Activated CD8-positive, alpha-beta T cell treated with anti-CD3 and anti-CD28 coated beads for 36 hours (primary cell): Measurements from ENCODE around the gene TP63. TPM values are rescaled to one million over a fixed set of nuclear protein-coding genes. Genes with fewer than 3 reads are reported as not detected.

ENCODE experiments used
- ATAC-seq: fragments of 200-7000 bp; cut with Tn5 transposase; one replicate; pipeline ENCODE4 v1.10.0; 2021; ENCODE audit warnings: mild to moderate bottlenecking, moderate library complexity
- CTCF ChIA-PET: fragments of 350-600 bp; sonication (Branson Sonifier 250); formaldehyde crosslinking; loops from one replicate; lab custom pipeline; 2021; ENCODE audit warnings: antibody characterized with exemption; lab: Charles Lee
- POLR2A ChIA-PET: fragments of 350-600 bp; sonication (Branson Sonifier 250); formaldehyde crosslinking; loops from one replicate; lab custom pipeline; 2021; ENCODE audit warnings: antibody characterized with exemption; lab: Charles Lee
- DNase-seq: peaks from one replicate; pipeline ENCODE4 v3.0.0-alpha.2; 2020
- H3K27ac Mint-ChIP-seq: one replicate; pipeline ENCODE4 v1.8.0; 2021; ENCODE audit warnings: mild to moderate bottlenecking, mixed read lengths
- H3K27me3 Mint-ChIP-seq: one replicate; pipeline ENCODE4 v1.8.0; 2021; ENCODE audit warnings: mixed read lengths
- H3K36me3 Mint-ChIP-seq: one replicate; pipeline ENCODE4 v1.8.0; 2021; ENCODE audit warnings: low read depth, mixed read lengths
- H3K4me1 Mint-ChIP-seq: one replicate; pipeline ENCODE4 v1.8.0; 2021; ENCODE audit warnings: low read depth, mixed read lengths
- H3K4me3 Mint-ChIP-seq: one replicate; pipeline ENCODE4 v1.8.0; 2021; ENCODE audit warnings: mild to moderate bottlenecking, moderate library complexity, mixed read lengths
- H3K9me3 Mint-ChIP-seq: one replicate; pipeline ENCODE4 v1.8.0; 2021; ENCODE audit warnings: mixed read lengths
- intact Hi-C: fragments of 100-400 bp; cut with micrococcal nuclease; formaldehyde crosslinking; loops from one replicate; pipeline ENCODE4 v1.10.0; 2022
- total RNA-seq, 2 experiments: library from RNA; stranded (reverse); gene quantifications; one replicate each; pipeline ENCODE4 v1.2.3, GENCODE V29; 2021
- TF ChIP-seq, protein P1 (sequence below): fragments of 200-600 bp; IDR thresholded peaks from one replicate; pipeline ENCODE4 v1.8.0; 2022; ENCODE audit warnings: antibody characterized with exemption, mild to moderate bottlenecking

TP63 gene
- total RNA-seq, 2 experiments from 2014 or later, result 0.07 to 0.23 TPM

DNA sequence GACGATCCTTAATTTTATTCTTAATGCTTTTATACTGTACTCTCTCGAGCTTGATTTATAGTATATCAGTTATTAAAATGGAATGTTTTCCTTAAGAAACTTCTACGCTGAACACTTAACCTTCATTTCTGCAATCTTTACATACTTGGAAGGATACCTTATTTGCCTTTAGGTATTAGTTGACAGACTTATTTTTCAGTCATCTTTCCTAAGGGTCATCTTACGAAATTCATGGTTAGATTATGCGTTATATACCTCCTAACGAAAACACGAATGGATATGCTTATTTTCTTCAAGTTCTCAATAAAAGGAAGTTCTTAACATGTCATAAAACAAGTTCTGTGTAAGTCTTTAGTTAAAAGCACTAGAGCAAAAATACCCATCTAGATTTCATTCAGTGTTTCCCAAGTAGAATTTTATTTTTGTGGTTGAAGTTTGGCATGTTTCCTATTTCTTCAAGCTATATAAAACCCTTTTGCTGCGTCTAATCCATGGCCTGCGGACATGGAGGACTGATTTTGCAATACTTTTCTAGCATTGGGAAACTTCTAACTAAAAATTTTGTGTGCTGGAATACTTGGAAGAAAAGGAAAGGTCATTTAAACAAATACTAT, 231.3 kb downstream of the TP63 start:
- ChIA-PET CTCF (no interaction called here), POLR2A (no interaction called here)
- Mint-ChIP-seq H3K4me3 (no peak overlapping the region), H3K27me3 (peaks cover 2% of the 10 kb centered on the region), H3K4me1 (no peaks in the 10 kb centered on the region), H3K36me3 (no peaks in the 10 kb centered on the region), H3K27ac (no peak overlapping the region), H3K9me3 (no peaks in the 10 kb centered on the region)
- intact Hi-C loops, result no loop called here
- no peak for ATAC-seq
- TF ChIP-seq, protein P1, sequence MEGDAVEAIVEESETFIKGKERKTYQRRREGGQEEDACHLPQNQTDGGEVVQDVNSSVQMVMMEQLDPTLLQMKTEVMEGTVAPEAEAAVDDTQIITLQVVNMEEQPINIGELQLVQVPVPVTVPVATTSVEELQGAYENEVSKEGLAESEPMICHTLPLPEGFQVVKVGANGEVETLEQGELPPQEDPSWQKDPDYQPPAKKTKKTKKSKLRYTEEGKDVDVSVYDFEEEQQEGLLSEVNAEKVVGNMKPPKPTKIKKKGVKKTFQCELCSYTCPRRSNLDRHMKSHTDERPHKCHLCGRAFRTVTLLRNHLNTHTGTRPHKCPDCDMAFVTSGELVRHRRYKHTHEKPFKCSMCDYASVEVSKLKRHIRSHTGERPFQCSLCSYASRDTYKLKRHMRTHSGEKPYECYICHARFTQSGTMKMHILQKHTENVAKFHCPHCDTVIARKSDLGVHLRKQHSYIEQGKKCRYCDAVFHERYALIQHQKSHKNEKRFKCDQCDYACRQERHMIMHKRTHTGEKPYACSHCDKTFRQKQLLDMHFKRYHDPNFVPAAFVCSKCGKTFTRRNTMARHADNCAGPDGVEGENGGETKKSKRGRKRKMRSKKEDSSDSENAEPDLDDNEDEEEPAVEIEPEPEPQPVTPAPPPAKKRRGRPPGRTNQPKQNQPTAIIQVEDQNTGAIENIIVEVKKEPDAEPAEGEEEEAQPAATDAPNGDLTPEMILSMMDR, result no peak
- no peak for DNase-seq

DNA sequence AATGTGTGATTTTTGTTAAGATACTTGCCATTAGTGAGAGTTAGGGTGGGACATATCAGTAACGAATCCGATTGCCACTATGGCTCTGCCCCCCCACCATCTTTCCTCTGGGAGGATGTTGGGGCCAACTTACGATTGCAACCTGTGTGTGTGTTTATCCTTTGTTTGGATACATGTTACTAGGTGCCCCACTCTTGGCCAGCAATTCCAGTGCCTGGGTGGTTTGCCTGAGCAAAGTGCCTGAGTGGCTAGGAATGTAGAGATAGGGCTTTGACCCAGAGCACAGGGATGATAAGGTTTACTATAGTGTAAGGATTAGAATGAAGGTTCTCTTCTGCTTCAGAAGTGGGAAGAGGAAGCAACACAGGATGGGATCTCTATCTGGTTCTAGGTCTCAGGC, 231.8 kb downstream of the TP63 start:
- H3K27ac Mint-ChIP-seq, result no peak overlapping the region
- ChIA-PET CTCF (no interaction called here), POLR2A (no interaction called here)
- DNase-seq (no peak), ATAC-seq (no peak)
- intact Hi-C loops, result no loop called here
- peaks cover 2% of the 10 kb centered on the region for H3K27me3 Mint-ChIP-seq
- TF ChIP-seq, protein P1, result no peak
- no peaks in the 10 kb centered on the region for H3K4me1 Mint-ChIP-seq
- no peak overlapping the region for H3K4me3 Mint-ChIP-seq
- no peaks in the 10 kb centered on the region for H3K9me3 Mint-ChIP-seq
- H3K36me3 Mint-ChIP-seq, result no peaks in the 10 kb centered on the region

DNA sequence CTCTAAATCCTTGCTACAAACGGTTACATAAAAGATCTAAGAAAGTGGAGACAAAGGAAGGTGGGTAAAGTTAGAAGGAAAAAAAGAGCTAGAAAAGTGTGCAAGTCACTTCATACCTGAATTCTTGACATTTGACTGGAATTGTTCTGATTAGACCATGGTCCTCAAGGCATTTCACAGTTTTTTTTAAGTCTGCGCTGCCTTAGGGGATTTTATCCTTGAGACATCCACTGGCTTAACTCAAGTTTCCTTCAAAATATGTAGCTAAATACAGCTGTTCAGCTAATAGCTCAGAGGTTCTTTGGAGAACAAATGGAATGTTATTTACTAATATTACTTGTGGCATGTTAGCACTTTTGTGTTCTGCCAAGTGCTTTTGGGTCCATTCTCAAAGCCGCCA, 236.9 kb downstream of the TP63 start:
- ChIA-PET CTCF (interaction anchor here (0.7 kb wide), 1 partner anchor 94 kb away, joined by 3 read pairs; no protein-coding TSS in a partner anchor), POLR2A (no interaction called here)
- Mint-ChIP-seq H3K27me3 (peaks cover 3% of the 10 kb centered on the region), H3K36me3 (no peaks in the 10 kb centered on the region), H3K4me3 (no peak overlapping the region), H3K4me1 (no peaks in the 10 kb centered on the region), H3K27ac (no peak overlapping the region), H3K9me3 (no peaks in the 10 kb centered on the region)
- DNase-seq (no peak), ATAC-seq (no peak)
- TF ChIP-seq, protein P1, result no peak
- intact Hi-C loops, result no loop called here

DNA sequence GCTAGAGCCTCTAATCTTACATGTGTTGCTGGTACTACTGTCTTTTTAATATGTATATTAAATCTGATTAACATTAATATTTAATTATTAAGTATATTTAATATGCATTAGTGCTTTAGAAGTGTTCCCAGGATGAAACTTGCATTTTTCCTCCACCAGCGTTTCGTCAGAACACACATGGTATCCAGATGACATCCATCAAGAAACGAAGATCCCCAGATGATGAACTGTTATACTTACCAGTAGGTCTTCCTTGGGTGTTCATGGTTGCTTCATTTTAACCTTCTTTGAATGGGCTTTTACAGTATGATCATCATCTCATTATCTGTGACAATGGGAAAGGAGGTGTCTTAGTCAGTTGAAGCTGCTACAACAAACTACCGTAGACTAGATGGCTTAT, 238.0 kb downstream of the TP63 start:
- TF ChIP-seq, protein P1, result no peak
- Mint-ChIP-seq H3K27me3 (peaks cover 1% of the 10 kb centered on the region), H3K9me3 (no peaks in the 10 kb centered on the region), H3K4me3 (no peak overlapping the region), H3K4me1 (no peaks in the 10 kb centered on the region), H3K36me3 (no peaks in the 10 kb centered on the region), H3K27ac (no peak overlapping the region)
- no peak for ATAC-seq
- DNase-seq, result no peak
- POLR2A ChIA-PET, result no interaction called here
- CTCF ChIA-PET, result no interaction called here
- intact Hi-C loops, result no loop called here

DNA sequence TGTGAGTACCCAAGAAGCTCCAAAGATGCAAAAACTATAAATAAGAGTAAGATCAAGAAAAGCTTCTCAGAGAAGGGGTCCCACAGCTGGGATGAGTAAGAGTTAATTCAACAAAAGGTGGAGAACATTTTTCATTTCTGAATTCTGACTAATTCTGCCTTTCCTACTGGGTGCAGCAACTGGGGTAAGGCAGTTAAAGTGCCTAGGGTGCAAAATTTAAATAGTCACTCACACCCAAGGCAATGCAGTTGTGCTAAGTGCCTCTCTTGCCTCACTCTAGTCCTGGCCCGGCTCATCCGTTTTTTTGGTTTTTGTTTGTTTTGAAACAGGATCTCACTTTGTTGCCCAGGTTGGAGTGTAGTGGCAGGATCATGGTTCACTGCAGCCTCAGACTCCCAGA, 240.2 kb downstream of the TP63 start:
- DNase-seq, result no peak
- Mint-ChIP-seq H3K27me3 (peaks cover 1% of the 10 kb centered on the region), H3K4me3 (no peak overlapping the region), H3K27ac (no peak overlapping the region), H3K9me3 (no peaks in the 10 kb centered on the region), H3K4me1 (no peaks in the 10 kb centered on the region), H3K36me3 (no peaks in the 10 kb centered on the region)
- intact Hi-C loops, result no loop called here
- POLR2A ChIA-PET, result no interaction called here
- TF ChIP-seq, protein P1, result no peak
- CTCF ChIA-PET, result no interaction called here
- no peak for ATAC-seq
